Measurements from ENCODE around the gene SLC7A7. TPM values are rescaled to one million over a fixed set of nuclear protein-coding genes. Genes with fewer than 3 reads are reported as not detected.

Gene SLC7A7
- total and polyA plus RNA-seq, 2 of the 13 experiments (the other 11 are each of a cell fraction or from before 2014, with no cell fraction given), result 0.13 to 0.63 TPM

- Histone ChIP-seq H3K4me3 (replicated peaks in 1 of 3; ENCODE audit: insufficient read depth in 1 of 3, low read depth in 2 of 3, low read length in 3 of 3) (no peak overlapping the region), H3K36me3 (replicated peaks in 1 of 2; ENCODE audit: control insufficient read depth in 1 of 2, insufficient read depth in 2 of 2, low read length in 2 of 2) (peaks cover 32 to 41% of the 10 kb centered on the region in 2 experiments), H3K27ac (ENCODE audit: extremely low read length, insufficient read depth, low read length) (no peak overlapping the region), H3K4me1 (ENCODE audit: insufficient read depth, low read length) (peaks cover 21% of the 10 kb centered on the region), H3K9ac (ENCODE audit: insufficient read depth, low read depth, low read length) (no peak overlapping the region), H3K9me3 (ENCODE audit: low read length) (no peaks in the 10 kb centered on the region), H3K4me2 (ENCODE audit: low read depth, low read length) (no peak overlapping the region), H3K27me3 (ENCODE audit: control insufficient read depth in 1 of 2, insufficient read depth in 2 of 2, low read length in 2 of 2) (no peaks in the 10 kb centered on the region), H4K20me1 (ENCODE audit: insufficient read depth, low read length) (no peaks in the 10 kb centered on the region), H2AFZ (ENCODE audit: low read length) (no peak overlapping the region), H3K79me2 (ENCODE audit: insufficient read depth, low read length) (peaks cover 9% of the 10 kb centered on the region)
- WGBS (ENCODE audit: low lambda C conversion rate), result 95% methylated on average over 1 of the region's 1 CpG
- intact Hi-C loops (cut with micrococcal nuclease; ENCODE audit: unreplicated experiment) (no loop called here), in situ Hi-C loops (cut with HindIII; ENCODE audit: extremely low pct_ligation_motif_present, low pct_unique_long_range_greater_than_20kb) (loop anchor here (10.0 kb wide), 1 partner anchor 82 kb away; no protein-coding TSS in a partner anchor)
- no peak for ATAC-seq
- no peak for FAIRE-seq
- POLR2A ChIA-PET, result interaction anchor here (0.9 to 3.1 kb wide), 8 partner anchors 9 to 183 kb away, joined by 3 to 8 read pairs (median 4); partner anchors contain the start of gene DAD1
- TF ChIP-seq ZNF770 (CRISPR knock-in tag; IDR thresholded peaks at IDR 0.05) (peak; percentile 75; the same call in 1 of the 2 replicates), MIER3 (CRISPR knock-in tag; IDR thresholded peaks at IDR 0.05; ENCODE audit: borderline replicate concordance) (no peak), SSRP1 (CRISPR knock-in tag; IDR thresholded peaks at IDR 0.05) (peak; percentile 35; the same call in 1 of the 2 replicates), RBFOX2 (IDR thresholded peaks at IDR 0.05; ENCODE audit: low read depth, low read length) (0 out of 2 replicates have a peak, but pooled peaks have one; percentile 3), ZNF691 (CRISPR knock-in tag; IDR thresholded peaks at IDR 0.05; ENCODE audit: borderline replicate concordance, low read depth) (no peak), HHEX (CRISPR knock-in tag; IDR thresholded peaks at IDR 0.05) (0 out of 2 replicates have a peak, but pooled peaks have one; percentile 7), PAF1 (CRISPR knock-in tag; IDR thresholded peaks at IDR 0.05) (0 out of 2 replicates have a peak, but pooled peaks have one; percentile 55), POLR2AphosphoS5 (IDR thresholded peaks at IDR 0.05; ENCODE audit: low read depth, low read length) (peak; percentile 47; the same call in 1 of the 2 replicates)
- DNase-seq (ENCODE audit: low spot score), result no peak
- BruUV-seq (replicated peaks), result no TSS peak
- CTCF ChIA-PET (ENCODE audit: low intra/inter-chr PET ratio, low total read pairs), result interaction anchor here (0.8 kb wide), 1 partner anchor 80 kb away, joined by 3 read pairs; no protein-coding TSS in a partner anchor
Observed at GRCh38 chr14:22772725-22773124, 42.5 kb downstream of the SLC7A7 start.

Measured in HepG2 (cell line).